ENCODE measurements around the gene CDH13.

CDH13 gene

GRCh38 chr16:83681381-83681956 is 1054.7 kb downstream of the CDH13 start:
- H3K4me1 ChIP-seq (ENCODE audit: control insufficient read depth, low read length): no peaks in the 10 kb centered on the region
- no peak for TF ChIP-seq EZH2phosphoT487 (IDR thresholded peaks at IDR 0.05; ENCODE audit: borderline replicate concordance, low read length)
- TF ChIP-seq, protein P1, sequence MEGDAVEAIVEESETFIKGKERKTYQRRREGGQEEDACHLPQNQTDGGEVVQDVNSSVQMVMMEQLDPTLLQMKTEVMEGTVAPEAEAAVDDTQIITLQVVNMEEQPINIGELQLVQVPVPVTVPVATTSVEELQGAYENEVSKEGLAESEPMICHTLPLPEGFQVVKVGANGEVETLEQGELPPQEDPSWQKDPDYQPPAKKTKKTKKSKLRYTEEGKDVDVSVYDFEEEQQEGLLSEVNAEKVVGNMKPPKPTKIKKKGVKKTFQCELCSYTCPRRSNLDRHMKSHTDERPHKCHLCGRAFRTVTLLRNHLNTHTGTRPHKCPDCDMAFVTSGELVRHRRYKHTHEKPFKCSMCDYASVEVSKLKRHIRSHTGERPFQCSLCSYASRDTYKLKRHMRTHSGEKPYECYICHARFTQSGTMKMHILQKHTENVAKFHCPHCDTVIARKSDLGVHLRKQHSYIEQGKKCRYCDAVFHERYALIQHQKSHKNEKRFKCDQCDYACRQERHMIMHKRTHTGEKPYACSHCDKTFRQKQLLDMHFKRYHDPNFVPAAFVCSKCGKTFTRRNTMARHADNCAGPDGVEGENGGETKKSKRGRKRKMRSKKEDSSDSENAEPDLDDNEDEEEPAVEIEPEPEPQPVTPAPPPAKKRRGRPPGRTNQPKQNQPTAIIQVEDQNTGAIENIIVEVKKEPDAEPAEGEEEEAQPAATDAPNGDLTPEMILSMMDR (IDR thresholded peaks at IDR 0.05; ENCODE audit: low read depth, low read length, poor library complexity, severe bottlenecking): no peak
- no peak overlapping the region for H3K4me3 ChIP-seq (ENCODE audit: low read length)
- H3K4me2 ChIP-seq (ENCODE audit: low read length): no peak overlapping the region
- H3K36me3 ChIP-seq (ENCODE audit: control insufficient read depth, low read length): no peaks in the 10 kb centered on the region
- no peaks in the 10 kb centered on the region for H3K27me3 ChIP-seq (ENCODE audit: control insufficient read depth, low read length)
- no peaks in the 10 kb centered on the region for H3K9me2 ChIP-seq (replicated peaks; ENCODE audit: control insufficient read depth, low read length)
- H3K9me3 ChIP-seq (ENCODE audit: control insufficient read depth, insufficient read depth, low read length): no peaks in the 10 kb centered on the region
- H3K79me2 ChIP-seq (ENCODE audit: control insufficient read depth, low read length): no peaks in the 10 kb centered on the region
- no peak overlapping the region for H3K27ac ChIP-seq (ENCODE audit: low read depth, low read length)
- no peaks in the 10 kb centered on the region for H4K20me1 ChIP-seq (ENCODE audit: control insufficient read depth, insufficient read depth, low read depth, low read length)
- no peaks in the 10 kb centered on the region for H3F3A ChIP-seq (ENCODE audit: control insufficient read depth, insufficient read depth)

DNA sequence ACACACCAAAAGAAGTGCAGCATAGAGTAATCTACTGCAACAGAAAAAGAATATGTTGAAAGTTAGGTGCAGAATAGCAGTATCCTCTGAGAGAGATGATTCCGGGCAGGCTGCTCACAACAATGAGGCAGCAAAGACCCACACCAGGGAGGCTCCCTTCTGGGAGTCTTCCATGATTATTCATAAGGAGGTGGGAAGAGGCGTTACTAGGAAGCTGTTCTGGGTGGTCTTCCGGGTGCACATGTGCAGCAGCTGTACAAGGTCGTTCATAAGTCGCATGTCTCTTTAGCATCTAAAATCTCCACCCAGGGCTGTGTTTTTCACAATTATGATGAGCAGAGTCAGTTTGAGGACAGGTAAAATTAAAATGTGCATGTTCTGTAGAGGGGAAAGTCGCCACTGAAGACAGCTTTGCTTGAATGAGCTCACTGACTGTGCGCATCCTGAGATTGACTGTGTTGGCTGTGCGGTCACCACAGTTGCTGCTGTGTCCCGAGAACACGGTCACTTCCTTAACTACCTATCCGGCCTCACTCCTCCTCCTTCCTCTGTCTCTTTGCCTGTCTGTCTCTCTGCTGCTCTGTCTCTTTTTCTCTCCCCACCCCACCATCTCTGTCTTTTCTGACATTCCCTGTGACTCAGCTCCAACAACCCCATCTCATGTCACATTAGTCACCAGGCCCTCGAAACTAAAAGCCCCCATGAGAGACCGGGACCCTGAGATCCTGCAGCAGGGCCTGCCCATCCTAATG is 1055.5 kb downstream of the CDH13 start:
- no peaks in the 10 kb centered on the region for H3K4me1 ChIP-seq (ENCODE audit: control insufficient read depth, low read length)
- TF ChIP-seq EZH2phosphoT487 (IDR thresholded peaks at IDR 0.05; ENCODE audit: borderline replicate concordance, low read length): no peak
- TF ChIP-seq, protein P1 (IDR thresholded peaks at IDR 0.05; ENCODE audit: low read depth, low read length, poor library complexity, severe bottlenecking): no peak
- H3K9me3 ChIP-seq (ENCODE audit: control insufficient read depth, insufficient read depth, low read length): no peaks in the 10 kb centered on the region
- H3K27ac ChIP-seq (ENCODE audit: low read depth, low read length): no peak overlapping the region
- no peaks in the 10 kb centered on the region for H3K36me3 ChIP-seq (ENCODE audit: control insufficient read depth, low read length)
- no peak overlapping the region for H3K4me3 ChIP-seq (ENCODE audit: low read length)
- H3F3A ChIP-seq (ENCODE audit: control insufficient read depth, insufficient read depth): no peaks in the 10 kb centered on the region
- H3K4me2 ChIP-seq (ENCODE audit: low read length): no peak overlapping the region
- H3K79me2 ChIP-seq (ENCODE audit: control insufficient read depth, low read length): no peaks in the 10 kb centered on the region
- no peaks in the 10 kb centered on the region for H3K27me3 ChIP-seq (ENCODE audit: control insufficient read depth, low read length)
- H4K20me1 ChIP-seq (ENCODE audit: control insufficient read depth, insufficient read depth, low read depth, low read length): no peaks in the 10 kb centered on the region
- no peaks in the 10 kb centered on the region for H3K9me2 ChIP-seq (replicated peaks; ENCODE audit: control insufficient read depth, low read length)

DNA sequence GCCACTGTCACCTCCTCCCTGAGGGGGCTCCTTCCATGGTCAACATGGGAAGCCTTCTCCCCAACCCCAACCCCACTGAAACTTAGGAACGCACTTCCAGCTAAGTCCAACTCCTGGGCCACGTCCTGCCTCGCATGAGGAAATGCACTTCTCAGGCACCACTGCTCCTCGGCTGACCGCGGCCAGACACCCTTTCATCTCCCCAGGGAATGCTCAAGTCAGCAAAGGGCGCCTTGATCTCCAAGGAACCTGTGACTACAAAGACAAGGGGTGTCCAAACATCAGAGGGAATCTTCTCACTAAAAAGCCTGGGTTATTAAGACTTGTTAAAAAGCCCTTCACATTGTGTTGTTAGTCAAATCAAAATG is 1056.1 kb downstream of the CDH13 start:
- H3K79me2 ChIP-seq (ENCODE audit: control insufficient read depth, low read length): no peaks in the 10 kb centered on the region
- H3K27me3 ChIP-seq (ENCODE audit: control insufficient read depth, low read length): no peaks in the 10 kb centered on the region
- no peaks in the 10 kb centered on the region for H3F3A ChIP-seq (ENCODE audit: control insufficient read depth, insufficient read depth)
- no peak overlapping the region for H3K27ac ChIP-seq (ENCODE audit: low read depth, low read length)
- H4K20me1 ChIP-seq (ENCODE audit: control insufficient read depth, insufficient read depth, low read depth, low read length): no peaks in the 10 kb centered on the region
- no peaks in the 10 kb centered on the region for H3K9me2 ChIP-seq (replicated peaks; ENCODE audit: control insufficient read depth, low read length)
- H3K4me3 ChIP-seq (ENCODE audit: low read length): no peak overlapping the region
- no peaks in the 10 kb centered on the region for H3K9me3 ChIP-seq (ENCODE audit: control insufficient read depth, insufficient read depth, low read length)
- H3K4me1 ChIP-seq (ENCODE audit: control insufficient read depth, low read length): no peaks in the 10 kb centered on the region
- TF ChIP-seq, protein P1 (IDR thresholded peaks at IDR 0.05; ENCODE audit: low read depth, low read length, poor library complexity, severe bottlenecking): no peak
- no peak for TF ChIP-seq EZH2phosphoT487 (IDR thresholded peaks at IDR 0.05; ENCODE audit: borderline replicate concordance, low read length)
- no peaks in the 10 kb centered on the region for H3K36me3 ChIP-seq (ENCODE audit: control insufficient read depth, low read length)
- no peak overlapping the region for H3K4me2 ChIP-seq (ENCODE audit: low read length)

Data from DOHH2 (cell line).